K562 (cell line): ENCODE measurements around the gene SLC7A5. TPM values are rescaled to one million over a fixed set of nuclear protein-coding genes. Genes with fewer than 3 reads are reported as not detected.
"Not testable (repeated sequence)": the region's sequence is repeated elsewhere in the genome, so short reads cannot be mapped to it uniquely, and the experiment has no call there.

ENCODE experiments used
- ATAC-seq: fragments of 200-7000 bp; cut with Tn5 transposase; 3 replicates; pipeline ENCODE4 v1.9.1; 2020; ENCODE audit warnings: moderate library complexity
- BruUV-seq: library from RNA; stranded (reverse); fragments of 400-500 nt; replicated peaks from 2 replicates; lab custom pipeline; 2021; lab: Mats Ljungman, UMichigan
- CTCF ChIA-PET: fragments of 300-600 bp; formaldehyde crosslinking; extraction: SDS; loops from one replicate; lab custom pipeline; 2021; ENCODE audit warnings: low intra/inter-chr PET ratio; lab: Yijun Ruan, JAX
- POLR2A ChIA-PET: fragments of 300-600, 350-650 bp; sonication (Branson Sonifier 250); formaldehyde crosslinking; extraction: SDS; loops from one replicate; lab custom pipeline; 2021; ENCODE audit warnings: antibody characterized with exemption, inconsistent platforms; lab: Yijun Ruan, JAX
- DNase-seq, 4 experiments: peaks; one replicate each; pipeline versions ENCODE4 v3.0.0 to v3.0.0-alpha.2; 2011 to 2018; ENCODE audit warnings: low spot score in 3 of 4, mixed read lengths in 3 of 4; ENCODE audit errors: extremely low read depth in 1 of 4
- FAIRE-seq: peaks from 2 replicates; lab custom pipeline; 2011; peaks lifted over from hg19 to GRCh38; lab: Jason Lieb, UNC
- H2AFZ ChIP-seq: 2 replicates; pipeline ENCODE4 v1.6.0; 2011; ENCODE audit warnings: low read depth, low read length, control low read depth, inconsistent platforms
- H3K27ac ChIP-seq: fragments of 200-600 bp; 3 replicates; pipeline ENCODE4 v1.8.0; 2011; ENCODE audit warnings: low read depth, mild to moderate bottlenecking, control low read depth, inconsistent platforms, low read length, moderate library complexity, mixed read lengths; ENCODE audit errors: extremely low read depth
- H3K27me3 ChIP-seq, 2 experiments: fragments of 300-600 bp in 1 of 2; 2 replicates in 1 of 2; 3 replicates in 1 of 2; pipeline versions ENCODE4 v1.6.0 to v1.8.0; 2011; ENCODE audit warnings: inconsistent platforms in 2 of 2, low read length in 2 of 2, mild to moderate bottlenecking in 1 of 2, mixed read lengths in 1 of 2, moderate library complexity in 1 of 2; ENCODE audit not compliant: control insufficient read depth in 2 of 2, insufficient read depth in 2 of 2
- H3K36me3 ChIP-seq: fragments of 300-600 bp; 3 replicates; pipeline ENCODE4 v1.8.0; 2011; ENCODE audit warnings: mild to moderate bottlenecking, low read length, inconsistent platforms; ENCODE audit not compliant: control insufficient read depth, insufficient read depth
- H3K4me1 ChIP-seq, 2 experiments: fragments of 200-600 bp in 1 of 2; replicated peaks in 1 of 2; 2 replicates in 1 of 2; 3 replicates in 1 of 2; pipeline versions ENCODE4 v1.5.1 to v1.8.0; 2011; ENCODE audit warnings: inconsistent platforms in 2 of 2, low read length in 2 of 2, mild to moderate bottlenecking in 1 of 2, mixed read lengths in 1 of 2, moderate library complexity in 1 of 2; ENCODE audit not compliant: control insufficient read depth in 2 of 2, insufficient read depth in 2 of 2
- H3K4me2 ChIP-seq: 2 replicates; pipeline ENCODE4 v1.6.1; 2011; ENCODE audit warnings: low read length, control low read depth, inconsistent platforms, mixed read lengths; ENCODE audit not compliant: insufficient read depth
- H3K4me3 ChIP-seq: fragments of 200-600 bp; sonication (generic), shearing (Covaris generic); 2 replicates; pipeline ENCODE4 v1.5.1; 2016; ENCODE audit warnings: control low read depth, inconsistent platforms
- H3K79me2 ChIP-seq: fragments of 200-600 bp; 3 replicates; pipeline ENCODE4 v1.8.0; 2011; ENCODE audit warnings: low read length, inconsistent platforms; ENCODE audit not compliant: control insufficient read depth, insufficient read depth
- H3K9ac ChIP-seq, 2 experiments: 2 replicates each; pipeline versions ENCODE4 v1.6.0 to v1.6.1; 2011; ENCODE audit warnings: low read depth in 2 of 2, low read length in 2 of 2, control low read depth in 1 of 2, inconsistent platforms in 1 of 2, mild to moderate bottlenecking in 1 of 2, mixed read lengths in 1 of 2; ENCODE audit not compliant: insufficient read depth in 1 of 2
- H3K9me1 ChIP-seq: one replicate; pipeline ENCODE4 v1.6.0; 2011; ENCODE audit warnings: inconsistent platforms, mild to moderate bottlenecking, low read length, moderate library complexity; ENCODE audit not compliant: control insufficient read depth, insufficient read depth
- H3K9me3 ChIP-seq: replicated peaks from 2 replicates; pipeline ENCODE4 v1.5.1; 2011; ENCODE audit warnings: low read depth, low read length, inconsistent platforms; ENCODE audit not compliant: control insufficient read depth, insufficient read depth
- H4K20me1 ChIP-seq: replicated peaks from 2 replicates; pipeline ENCODE4 v1.6.1; 2011; ENCODE audit warnings: low read length, inconsistent platforms, mixed read lengths; ENCODE audit not compliant: control insufficient read depth, insufficient read depth
- BCOR ChIP-seq: fragments of 450-650 bp; IDR thresholded peaks from 2 replicates; pipeline ENCODE4 v1.6.1; 2016
- BHLHE40 ChIP-seq: IDR thresholded peaks from 2 replicates; pipeline ENCODE4 v1.6.1; 2011; ENCODE audit warnings: low read length, improper control_type of control experiment
- CXXC5 ChIP-seq: fragments of 250-450 bp; sonication (Bioruptor Pico); IDR thresholded peaks from 2 replicates; pipeline ENCODE4 v1.8.0; 2022; ENCODE audit warnings: inconsistent platforms, mild to moderate bottlenecking, moderate library complexity
- POLR2G ChIP-seq: fragments of 200-400 bp; formaldehyde crosslinking; IDR thresholded peaks from 2 replicates; pipeline ENCODE4 v1.6.1; 2017; ENCODE audit warnings: low read depth, mild to moderate bottlenecking, antibody characterized with exemption, low read length, moderate library complexity
- RBFOX2 ChIP-seq: fragments of 200-400 bp; formaldehyde crosslinking; IDR thresholded peaks from 2 replicates; pipeline ENCODE4 v1.6.1; 2017; ENCODE audit warnings: low read depth, mild to moderate bottlenecking, low read length, moderate library complexity
- STAG1 ChIP-seq: sonication (generic); formaldehyde crosslinking; IDR thresholded peaks from 2 replicates; pipeline ENCODE4 v1.5.0; 2020; ENCODE audit warnings: missing genetic modification reagents, borderline replicate concordance
- ZBTB33 ChIP-seq: sonication (generic); formaldehyde crosslinking; IDR thresholded peaks from 2 replicates; pipeline ENCODE4 v1.8.1; 2023; ENCODE audit warnings: mild to moderate bottlenecking, missing genetic modification reagents
- ZBTB7A ChIP-seq: IDR thresholded peaks from 2 replicates; pipeline ENCODE4 v1.6.1; 2011; ENCODE audit warnings: low read depth, mild to moderate bottlenecking, low read length, moderate library complexity, borderline replicate concordance; ENCODE audit not compliant: control insufficient read depth
- ZC3H4 ChIP-seq: sonication (generic); formaldehyde crosslinking; IDR thresholded peaks from 2 replicates; pipeline ENCODE4 v1.9.0; 2021; ENCODE audit warnings: missing genetic modification reagents, borderline replicate concordance
- ZFX ChIP-seq: sonication (generic); formaldehyde crosslinking; IDR thresholded peaks from 2 replicates; pipeline ENCODE4 v1.8.0; 2022; ENCODE audit warnings: mild to moderate bottlenecking, missing genetic modification reagents, moderate library complexity
- WGBS: fragments of 100-300 bp; shearing (Covaris generic); methylation state at CpG from one replicate; pipeline ENCODE4 v1.1.6; 2016; ENCODE audit warnings: low coverage, mixed read lengths; ENCODE audit not compliant: insufficient coverage; ENCODE audit errors: missing lambda C conversion rate; 5-methylcytosine and 5-hydroxymethylcytosine counted together
- in situ Hi-C: fragments of 300-500 bp; cut with MboI; formaldehyde crosslinking; loops from 4 replicates; pipeline ENCODE4 v1.15.0; 2018; ENCODE audit warnings: inconsistent platforms, mixed read lengths
- intact Hi-C: fragments of 100-400 bp; cut with micrococcal nuclease; formaldehyde crosslinking; loops from 2 replicates; pipeline ENCODE4 v1.14.2; 2022
- polyA plus RNA-seq, 8 experiments: library from polyadenylated mRNA; depleted of rRNA in 4 of 8; stranded (reverse) in 5 of 8; unstranded in 3 of 8; fragments of >200 nt; fragmentation: Nextera tagmentation in 2 of 8; fragmentation: Illumina TruSeq in 1 of 8; extraction: Ambion mirVana in 2 of 8; extraction: Trizol in 1 of 8; gene quantifications; 2 replicates each; pipeline versions ENCODE4 v1.2.1 to v1.2.3, GENCODE V29; 2011 to 2014; ENCODE audit warnings: inconsistent platforms in 1 of 8, missing spikeins in 1 of 8
- total RNA-seq, 7 experiments: library from RNA; depleted of rRNA in 6 of 7; stranded (reverse); fragments of >200 nt in 6 of 7; fragmentation: Illumina TruSeq in 2 of 7; extraction: Trizol in 2 of 7; gene quantifications; 2 replicates each; pipeline versions ENCODE4 v1.2.1 to v1.2.3, GENCODE V29; 2011 to 2021; ENCODE audit warnings: low replicate concordance in 1 of 7

The SLC7A5 gene
- total and polyA plus RNA-seq, 9 of the 15 experiments (the other 6 are each of a cell fraction or from before 2014, with no cell fraction given): 1.9 to 220 (median 18.6) TPM

GRCh38 chr16:87861300-87862099, 7.8 kb downstream of the SLC7A5 start:
- H3K4me3 ChIP-seq, ATAC-seq, H3K27ac ChIP-seq, CTCF ChIA-PET, H3K27me3 ChIP-seq, H3K9me1 ChIP-seq, in situ Hi-C loops, BruUV-seq, intact Hi-C loops, H2AFZ ChIP-seq, H3K9me3 ChIP-seq, FAIRE-seq: not testable (repeated sequence)
- H3K9ac ChIP-seq: peak overlapping the region in 1 of 2 experiments; percentile 80; a peak in 1 of 4 replicates
- peaks cover 71% of the 10 kb centered on the region for H4K20me1 ChIP-seq
- peak overlapping the region; percentile 62; the same call in 1 of the 2 replicates for H3K4me2 ChIP-seq
- H3K79me2 ChIP-seq: peaks cover 95% of the 10 kb centered on the region
- POLR2A ChIA-PET: interaction anchor here (0.6 to 1.5 kb wide), 2 partner anchors 96 to 111 kb away, joined by 3 read pairs; partner anchors contain the start of gene KLHDC4
- peak in 1 of 4 experiments; percentile 3 for DNase-seq
- TF ChIP-seq CXXC5 (CRISPR knock-in tag) (peak; percentile 41), ZFX (CRISPR knock-in tag) (peak; percentile 27; the same call in 1 of the 2 replicates), BCOR (peak; percentile 46; the same call in 1 of the 2 replicates), BHLHE40 (peak; percentile 60), STAG1 (0 out of 2 replicates have a peak, but pooled peaks have one; percentile 22), ZC3H4 (CRISPR knock-in tag) (0 out of 2 replicates have a peak, but pooled peaks have one; percentile 18), RBFOX2 (peak; percentile 46), ZBTB33 (0 out of 2 replicates have a peak, but pooled peaks have one; percentile 14), POLR2G (peak; percentile 56; the same call in 1 of the 2 replicates), ZBTB7A (peak; percentile 46; the same call in 1 of the 2 replicates)
- peaks cover 79% of the 10 kb centered on the region; the same call in 2 of the 3 replicates for H3K36me3 ChIP-seq
- 59% methylated on average over 18 of the region's 18 CpGs for WGBS
- H3K4me1 ChIP-seq: peaks cover 54 to 61% of the 10 kb centered on the region in 2 experiments
